C4-2B (cell line): ENCODE data around the gene CACUL1.

Experiments used
- CTCF ChIP-seq: fragments of 450-650 bp; conservative IDR thresholded peaks from 2 replicates; pipeline ENCODE4 v1.5.1; 2017; ENCODE audit warnings: mild to moderate bottlenecking
- ZFX ChIP-seq: fragments of 450-650 bp; IDR thresholded peaks from 2 replicates; pipeline ENCODE4 v1.6.1; 2017

GRCh38 chr10:118735294-118735693 lies 19.5 kb downstream of the CACUL1 start:
- TF ChIP-seq CTCF (no peak), ZFX (no peak)
